Common myeloid progenitor, CD34-positive (primary cell): ENCODE measurements around the gene PSD4.
A peak's percentile ranks its signal among the peaks of the same experiment; 100 is the strongest.

Experiments
- CTCF ChIA-PET: fragments of 350-600 bp; sonication (Branson Sonifier 250); formaldehyde crosslinking; loops from one replicate; lab custom pipeline; 2021; ENCODE audit warnings: antibody characterized with exemption; lab: Charles Lee
- POLR2A ChIA-PET: fragments of 350-600 bp; sonication (Branson Sonifier 250); formaldehyde crosslinking; loops from one replicate; lab custom pipeline; 2021; ENCODE audit warnings: antibody characterized with exemption; lab: Charles Lee
- DNase-seq, 3 donors: peaks; one replicate each; pipeline versions ENCODE4 v3.0.0 to v3.0.0-alpha.2; 2013
- H3K27ac ChIP-seq, 2 experiments: 1 replicate in 1 of 2; 2 replicates in 1 of 2; pipeline ENCODE4 v1.7.0; 2013; ENCODE audit warnings: inconsistent platforms in 2 of 2, low read length in 2 of 2, mild to moderate bottlenecking in 2 of 2, low read depth in 1 of 2, moderate library complexity in 1 of 2; ENCODE audit not compliant: severe bottlenecking in 2 of 2, insufficient read depth in 1 of 2, poor library complexity in 1 of 2
- H3K27me3 ChIP-seq, 5 experiments: replicated peaks in 2 of 5; 1 replicate in 3 of 5; 2 replicates in 2 of 5; pipeline versions ENCODE4 v1.6.1 to v1.7.0; 2013; ENCODE audit warnings: low read length in 4 of 5, mild to moderate bottlenecking in 2 of 5, moderate library complexity in 2 of 5, inconsistent platforms in 1 of 5; ENCODE audit not compliant: insufficient read depth in 5 of 5, control insufficient read depth in 4 of 5
- H3K36me3 ChIP-seq, 4 experiments: 1 replicate in 2 of 4; 2 replicates in 2 of 4; pipeline versions ENCODE4 v1.6.1 to v1.7.0; 2013; ENCODE audit warnings: low read length in 3 of 4, control low read depth in 1 of 4, mild to moderate bottlenecking in 1 of 4; ENCODE audit not compliant: control insufficient read depth in 4 of 4, insufficient read depth in 4 of 4
- H3K4me1 ChIP-seq, 4 experiments: 1 replicate in 3 of 4; 2 replicates in 1 of 4; pipeline versions ENCODE4 v1.6.1 to v1.7.1; 2013; ENCODE audit warnings: low read length in 3 of 4, mild to moderate bottlenecking in 3 of 4, control low read depth in 1 of 4, inconsistent platforms in 1 of 4, moderate library complexity in 1 of 4; ENCODE audit not compliant: control insufficient read depth in 4 of 4, insufficient read depth in 4 of 4; ENCODE audit errors: control extremely low read depth in 1 of 4
- H3K4me3 ChIP-seq, 7 experiments: 1 replicate in 4 of 7; 2 replicates in 3 of 7; pipeline versions ENCODE4 v1.5.1 to v1.7.0; 2013; ENCODE audit warnings: mild to moderate bottlenecking in 7 of 7, low read length in 6 of 7, moderate library complexity in 6 of 7, inconsistent platforms in 2 of 7, low read depth in 2 of 7, control low read depth in 1 of 7; ENCODE audit not compliant: insufficient read depth in 4 of 7, control insufficient read depth in 1 of 7; ENCODE audit errors: extremely low read depth in 1 of 7
- H3K9me3 ChIP-seq, 5 experiments: 1 replicate in 4 of 5; 2 replicates in 1 of 5; pipeline versions ENCODE4 v1.6.1 to v1.7.1; 2013; ENCODE audit warnings: low read length in 4 of 5, mild to moderate bottlenecking in 2 of 5, inconsistent platforms in 1 of 5, low read depth in 1 of 5, moderate library complexity in 1 of 5; ENCODE audit not compliant: control insufficient read depth in 4 of 5, insufficient read depth in 2 of 5; ENCODE audit errors: control extremely low read depth in 1 of 5
- WGBS: methylation state at CpG from one replicate; pipeline ENCODE4 v1.1.5; 2013; ENCODE audit not compliant: insufficient coverage; 5-methylcytosine and 5-hydroxymethylcytosine counted together

Gene PSD4

GRCh38 chr2:113228991-113229716 lies 55.4 kb downstream of the PSD4 start:
- H3K27me3 ChIP-seq, result no peaks in the 10 kb centered on the region
- ChIA-PET POLR2A (no interaction called here), CTCF (interaction anchor here (2.7 to 4.6 kb wide), 4 partner anchors 8 to 26 kb away, joined by 9 to 42 read pairs (median 17); no protein-coding TSS in a partner anchor)
- H3K27ac ChIP-seq, result no peak overlapping the region
- H3K36me3 ChIP-seq, result no peaks in the 10 kb centered on the region
- WGBS, result 79% methylated on average over 3 of the region's 3 CpGs
- no peaks in the 10 kb centered on the region for H3K9me3 ChIP-seq
- no peak for DNase-seq
- no peak overlapping the region for H3K4me3 ChIP-seq
- H3K4me1 ChIP-seq, result peaks cover 16 to 79% (median 52%) of the 10 kb centered on the region in 4 experiments

- Histone ChIP-seq H3K27me3 (no peaks in the 10 kb centered on the region), H3K4me1 (peaks cover 16 to 80% (median 52%) of the 10 kb centered on the region in 4 experiments), H3K4me3 (no peak overlapping the region), H3K9me3 (no peaks in the 10 kb centered on the region), H3K36me3 (no peaks in the 10 kb centered on the region), H3K27ac (no peak overlapping the region)
- POLR2A ChIA-PET, result interaction anchor here (0.6 kb wide), 1 partner anchor 43 kb away, joined by 3 read pairs; no protein-coding TSS in a partner anchor
- 72% methylated on average over 2 of the region's 3 CpGs for WGBS
- DNase-seq, result no peak
- CTCF ChIA-PET, result interaction anchor here (1.2 to 4.6 kb wide), 7 partner anchors 9 to 140 kb away, joined by 3 to 42 read pairs (median 13); no protein-coding TSS in a partner anchor
These were observed 56.0 kb downstream of the PSD4 start for GRCh38 chr2:113229795-113230194.

- WGBS, result 35% methylated on average over 4 of the region's 6 CpGs
- H3K27ac ChIP-seq, result no peak overlapping the region
- peak in 2 of 3 donors; percentile 62 to 66 for DNase-seq
- H3K4me3 ChIP-seq, result no peak overlapping the region
- H3K4me1 ChIP-seq, result peaks cover 12 to 76% (median 51%) of the 10 kb centered on the region in 4 experiments
- no peaks in the 10 kb centered on the region for H3K9me3 ChIP-seq
- CTCF ChIA-PET, result interaction anchor here (0.8 to 4.6 kb wide), 11 partner anchors 9 to 160 kb away, joined by 3 to 42 read pairs (median 4); no protein-coding TSS in a partner anchor
- no peaks in the 10 kb centered on the region for H3K27me3 ChIP-seq
- POLR2A ChIA-PET, result interaction anchor here (0.6 kb wide), 1 partner anchor 42 kb away, joined by 3 read pairs; no protein-coding TSS in a partner anchor
- no peaks in the 10 kb centered on the region for H3K36me3 ChIP-seq
These were observed 56.8 kb downstream of the PSD4 start for GRCh38 chr2:113230531-113230930.

GRCh38 chr2:113231064-113231463 lies 57.3 kb downstream of the PSD4 start:
- ChIA-PET POLR2A (no interaction called here), CTCF (interaction anchor here (0.8 to 4.6 kb wide), 11 partner anchors 9 to 160 kb away, joined by 3 to 42 read pairs (median 4); no protein-coding TSS in a partner anchor)
- no peaks in the 10 kb centered on the region for H3K36me3 ChIP-seq
- peaks cover 12 to 71% (median 47%) of the 10 kb centered on the region in 4 experiments for H3K4me1 ChIP-seq
- H3K4me3 ChIP-seq, result no peak overlapping the region
- H3K9me3 ChIP-seq, result no peaks in the 10 kb centered on the region
- no peak overlapping the region for H3K27ac ChIP-seq
- H3K27me3 ChIP-seq, result no peaks in the 10 kb centered on the region
- DNase-seq, result no peak
- WGBS, result 100% methylated on average over 2 of the region's 3 CpGs

- ChIA-PET CTCF (interaction anchor here (1.2 to 4.6 kb wide), 5 partner anchors 8 to 34 kb away, joined by 4 to 42 read pairs (median 13); no protein-coding TSS in a partner anchor), POLR2A (no interaction called here)
- H3K4me1 ChIP-seq, result peaks cover 12 to 67% (median 43%) of the 10 kb centered on the region in 4 experiments
- 97% methylated on average over 3 of the region's 3 CpGs for WGBS
- H3K4me3 ChIP-seq, result no peak overlapping the region
- no peaks in the 10 kb centered on the region for H3K9me3 ChIP-seq
- H3K27me3 ChIP-seq, result no peaks in the 10 kb centered on the region
- H3K36me3 ChIP-seq, result no peaks in the 10 kb centered on the region
- DNase-seq, result no peak
- H3K27ac ChIP-seq, result no peak overlapping the region
These were observed 58.4 kb downstream of the PSD4 start for GRCh38 chr2:113232123-113232522.

- DNase-seq, result no peak
- peaks cover 12 to 61% (median 38%) of the 10 kb centered on the region in 4 experiments for H3K4me1 ChIP-seq
- ChIA-PET CTCF (interaction anchor here (0.8 to 4.6 kb wide), 6 partner anchors 12 to 30 kb away, joined by 3 to 42 read pairs (median 8); no protein-coding TSS in a partner anchor), POLR2A (no interaction called here)
- H3K4me3 ChIP-seq, result no peak overlapping the region
- no peaks in the 10 kb centered on the region for H3K9me3 ChIP-seq
- H3K27me3 ChIP-seq, result no peaks in the 10 kb centered on the region
- no peak overlapping the region for H3K27ac ChIP-seq
- H3K36me3 ChIP-seq, result no peaks in the 10 kb centered on the region
- WGBS, result 100% methylated on average over 1 of the region's 6 CpGs
These were observed 59.0 kb downstream of the PSD4 start for GRCh38 chr2:113232740-113233139.
